ENCODE measurements around the gene ZXDB.

Gene ZXDB

GRCh38 chrX:57641338-57641737 is 49.5 kb downstream of the ZXDB start:
- no peak for TF ChIP-seq ZFX (IDR thresholded peaks at IDR 0.05; ENCODE audit: borderline replicate concordance)
- TF ChIP-seq, protein P1, sequence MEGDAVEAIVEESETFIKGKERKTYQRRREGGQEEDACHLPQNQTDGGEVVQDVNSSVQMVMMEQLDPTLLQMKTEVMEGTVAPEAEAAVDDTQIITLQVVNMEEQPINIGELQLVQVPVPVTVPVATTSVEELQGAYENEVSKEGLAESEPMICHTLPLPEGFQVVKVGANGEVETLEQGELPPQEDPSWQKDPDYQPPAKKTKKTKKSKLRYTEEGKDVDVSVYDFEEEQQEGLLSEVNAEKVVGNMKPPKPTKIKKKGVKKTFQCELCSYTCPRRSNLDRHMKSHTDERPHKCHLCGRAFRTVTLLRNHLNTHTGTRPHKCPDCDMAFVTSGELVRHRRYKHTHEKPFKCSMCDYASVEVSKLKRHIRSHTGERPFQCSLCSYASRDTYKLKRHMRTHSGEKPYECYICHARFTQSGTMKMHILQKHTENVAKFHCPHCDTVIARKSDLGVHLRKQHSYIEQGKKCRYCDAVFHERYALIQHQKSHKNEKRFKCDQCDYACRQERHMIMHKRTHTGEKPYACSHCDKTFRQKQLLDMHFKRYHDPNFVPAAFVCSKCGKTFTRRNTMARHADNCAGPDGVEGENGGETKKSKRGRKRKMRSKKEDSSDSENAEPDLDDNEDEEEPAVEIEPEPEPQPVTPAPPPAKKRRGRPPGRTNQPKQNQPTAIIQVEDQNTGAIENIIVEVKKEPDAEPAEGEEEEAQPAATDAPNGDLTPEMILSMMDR (IDR thresholded peaks at IDR 0.05): no peak
- H3K27ac ChIP-seq: no peak overlapping the region

GRCh38 chrX:57643698-57644097 is 51.9 kb downstream of the ZXDB start:
- no peak overlapping the region for H3K27ac ChIP-seq
- TF ChIP-seq ZFX (IDR thresholded peaks at IDR 0.05; ENCODE audit: borderline replicate concordance): no peak
- TF ChIP-seq, protein P1 (IDR thresholded peaks at IDR 0.05): no peak

GRCh38 chrX:57647020-57647419 is 55.2 kb downstream of the ZXDB start:
- no peak for TF ChIP-seq ZFX (IDR thresholded peaks at IDR 0.05; ENCODE audit: borderline replicate concordance)
- TF ChIP-seq, protein P1 (IDR thresholded peaks at IDR 0.05): no peak
- H3K27ac ChIP-seq: no peak overlapping the region

Measured in 22Rv1 (cell line).